GM21737 (cell line): ENCODE measurements around the gene PTGDS.

Experiments
- ATAC-seq: cut with Tn5 transposase; IDR thresholded peaks from one replicate; pipeline ENCODE4 v1.9.1; 2021; ENCODE audit warnings: mild to moderate bottlenecking, moderate library complexity; ENCODE audit not compliant: unreplicated experiment

The PTGDS gene

GRCh38 chr9:137020771-137021567 is 43.7 kb downstream of the PTGDS start:
- ATAC-seq: no peak

GRCh38 chr9:137021568-137021978 is 44.3 kb downstream of the PTGDS start:
- no peak for ATAC-seq

- ATAC-seq: no peak
These were observed 44.8 kb downstream of the PTGDS start for GRCh38 chr9:137021979-137022661.

GRCh38 chr9:137022662-137023008 is 45.3 kb downstream of the PTGDS start:
- no peak for ATAC-seq

- ATAC-seq: no peak
These were observed 45.9 kb downstream of the PTGDS start for GRCh38 chr9:137023157-137023556.

GRCh38 chr9:137023583-137023991 is 46.3 kb downstream of the PTGDS start:
- no peak for ATAC-seq

GRCh38 chr9:137025517-137025966 is 48.2 kb downstream of the PTGDS start:
- no peak for ATAC-seq

- no peak for ATAC-seq
These were observed 49.1 kb downstream of the PTGDS start for GRCh38 chr9:137026384-137026783.

- no peak for ATAC-seq
These were observed 49.5 kb downstream of the PTGDS start for GRCh38 chr9:137026828-137027227.

GRCh38 chr9:137027369-137028262 is 50.3 kb downstream of the PTGDS start, which contains the start of gene ABCA2:
TSS of gene ABCA2 (minus strand) at chr9:137028237. CDS start at chr9:137028140, 97 bp downstream.
- ATAC-seq: no peak

GRCh38 chr9:137028263-137029057 is 51.2 kb downstream of the PTGDS start:
- peak; percentile 37 for ATAC-seq

- ATAC-seq: no peak
These were observed 52.0 kb downstream of the PTGDS start for GRCh38 chr9:137029058-137029936.

- no peak for ATAC-seq
These were observed 52.7 kb downstream of the PTGDS start for GRCh38 chr9:137030006-137030405.

- no peak for ATAC-seq
These were observed 53.5 kb downstream of the PTGDS start for GRCh38 chr9:137030538-137031527.
